Purkinje cell (primary cell): Measurements from ENCODE around the gene DIPK2B. TPM values are rescaled to one million over a fixed set of nuclear protein-coding genes. Genes with fewer than 3 reads are reported as not detected.

ENCODE experiments used
- polyA plus RNA-seq: library from polyadenylated mRNA; unstranded; fragments of >200 nt; fragmentation: Nextera tagmentation; gene quantifications from 2 replicates; pipeline ENCODE4 v1.2.1, GENCODE V29; 2014

Gene DIPK2B, protein sequence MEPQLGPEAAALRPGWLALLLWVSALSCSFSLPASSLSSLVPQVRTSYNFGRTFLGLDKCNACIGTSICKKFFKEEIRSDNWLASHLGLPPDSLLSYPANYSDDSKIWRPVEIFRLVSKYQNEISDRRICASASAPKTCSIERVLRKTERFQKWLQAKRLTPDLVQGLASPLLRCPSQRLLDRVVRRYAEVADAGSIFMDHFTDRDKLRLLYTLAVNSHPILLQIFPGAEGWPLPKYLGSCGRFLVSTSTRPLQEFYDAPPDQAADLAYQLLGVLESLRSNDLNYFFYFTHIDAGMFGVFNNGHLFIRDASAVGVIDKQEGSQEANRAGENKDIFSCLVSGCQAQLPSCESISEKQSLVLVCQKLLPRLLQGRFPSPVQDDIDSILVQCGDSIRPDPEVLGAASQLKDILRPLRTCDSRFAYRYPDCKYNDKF
- polyA plus RNA-seq = not detected in 2 replicates

GRCh38 chrX:45200741-45201234 is at the start of gene DIPK2B:
Gene DIPK2B, minus strand, starts transcription at chrX:45200876. Its CDS starts 50 bp downstream, at chrX:45200826.

